ENCODE measurements around the gene CD300C.
"Not testable (repeated sequence)": the region's sequence is repeated elsewhere in the genome, so short reads cannot be mapped to it uniquely, and the experiment has no call there.

CD300C gene

GRCh38 chr17:74503949-74504348 is 42.0 kb downstream of the CD300C start:
- not testable (repeated sequence) for DNase-seq

- DNase-seq, result no peak
These were observed 43.1 kb downstream of the CD300C start for GRCh38 chr17:74502861-74503260.

DNA sequence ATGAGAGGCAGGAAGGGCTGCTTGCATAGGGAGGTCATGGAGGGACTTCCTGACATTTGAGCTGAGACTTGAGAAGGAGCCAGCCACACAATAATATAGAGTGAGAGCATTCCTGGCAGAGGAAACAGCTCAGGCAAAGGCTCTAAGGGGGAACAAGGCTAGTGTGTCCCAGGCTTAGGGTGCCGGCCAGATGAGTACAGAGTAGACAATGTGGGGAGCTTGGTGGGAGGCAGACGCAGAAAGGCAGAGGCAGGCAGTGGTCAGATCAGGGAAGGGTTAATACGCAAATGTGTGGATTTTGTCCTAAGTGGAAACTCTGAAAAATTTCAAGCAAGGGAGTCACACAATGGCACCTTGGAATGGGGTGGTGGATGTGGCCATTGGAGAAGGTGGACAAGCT is 45.9 kb downstream of the CD300C start:
- DNase-seq, result no peak

GRCh38 chr17:74497471-74497870 is 48.4 kb downstream of the CD300C start:
- DNase-seq, result no peak

GRCh38 chr17:74493331-74493833 is 52.5 kb downstream of the CD300C start:
- DNase-seq, result peak; percentile 68

GRCh38 chr17:74491626-74492025 is 54.3 kb downstream of the CD300C start:
- DNase-seq, result no peak
